Ishikawa (cell line): ENCODE data around the gene OR10J4.

ENCODE experiments used
- CEBPB ChIP-seq: IDR thresholded peaks from 2 replicates; pipeline ENCODE4 v1.6.1; 2012
- CREB1 ChIP-seq: IDR thresholded peaks from 2 replicates; pipeline ENCODE4 v1.6.1; 2012; ENCODE audit warnings: low read depth
- EP300 ChIP-seq: IDR thresholded peaks from 2 replicates; pipeline ENCODE4 v1.6.1; 2012; ENCODE audit warnings: borderline replicate concordance
- FOXM1 ChIP-seq: IDR thresholded peaks from 2 replicates; pipeline ENCODE4 v1.6.1; 2012; ENCODE audit warnings: low read depth, borderline replicate concordance
- NFIC ChIP-seq: IDR thresholded peaks from 2 replicates; pipeline ENCODE4 v1.6.1; 2012
- RAD21 ChIP-seq: IDR thresholded peaks from 2 replicates; pipeline ENCODE4 v1.6.1; 2012; ENCODE audit warnings: low read depth
- TAF1 ChIP-seq: IDR thresholded peaks from 2 replicates; pipeline ENCODE4 v1.6.1; 2012; ENCODE audit warnings: low read depth, mild to moderate bottlenecking
- TCF12 ChIP-seq: IDR thresholded peaks from 2 replicates; pipeline ENCODE4 v1.6.1; 2012; ENCODE audit warnings: low read depth
- ZBTB7A ChIP-seq: IDR thresholded peaks from 2 replicates; pipeline ENCODE4 v1.6.1; 2012; ENCODE audit warnings: low read depth
- TF ChIP-seq, protein P1 (sequence below): IDR thresholded peaks from 2 replicates; pipeline ENCODE4 v1.6.1; 2012

DNA sequence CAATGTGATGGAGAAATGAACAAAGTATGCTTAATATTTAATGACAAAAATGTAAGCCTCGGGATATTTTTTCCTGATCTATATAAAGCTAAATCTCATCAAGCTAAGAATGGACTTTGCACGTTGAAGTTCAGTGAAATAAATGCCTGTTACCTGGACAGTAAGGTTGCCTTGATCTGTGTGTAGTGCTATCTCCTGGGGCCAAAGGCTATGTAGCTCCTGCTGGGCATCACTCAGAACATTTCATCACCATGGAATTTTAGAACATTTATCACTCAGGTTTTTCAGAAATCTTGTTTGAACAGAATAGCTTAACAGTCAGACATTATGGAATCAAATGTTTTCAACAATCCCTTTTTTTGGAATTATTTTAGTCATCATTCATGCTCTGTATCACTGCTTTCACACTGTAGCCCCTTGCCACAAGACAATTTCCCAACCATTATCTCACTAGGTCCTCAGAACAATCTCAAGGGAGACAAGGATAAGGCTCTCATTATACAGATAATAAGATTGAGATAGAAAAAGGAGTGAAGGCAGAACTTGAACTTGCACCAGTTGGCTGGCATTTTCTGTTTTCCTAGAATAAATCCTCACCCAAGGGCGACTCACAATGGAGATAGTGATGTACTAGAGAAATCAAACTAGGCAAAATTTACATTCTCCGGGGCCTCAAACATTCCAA lies 11.2 kb downstream of the OR10J4 start:
- TF ChIP-seq TAF1 (no peak), TCF12 (no peak), CREB1 (no peak), EP300 (no peak), RAD21 (no peak), CEBPB (no peak), ZBTB7A (no peak), NFIC (no peak), FOXM1 (no peak)
- TF ChIP-seq, protein P1, sequence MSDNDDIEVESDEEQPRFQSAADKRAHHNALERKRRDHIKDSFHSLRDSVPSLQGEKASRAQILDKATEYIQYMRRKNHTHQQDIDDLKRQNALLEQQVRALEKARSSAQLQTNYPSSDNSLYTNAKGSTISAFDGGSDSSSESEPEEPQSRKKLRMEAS: no peak
